DOHH2 (cell line): ENCODE results near the gene BLID.

Experiments
- CTCF ChIP-seq: fragments of 200-600 bp; sonication (generic); IDR thresholded peaks from one replicate; pipeline ENCODE4 v1.5.1; 2014; ENCODE audit warnings: antibody characterized with exemption, mild to moderate bottlenecking, low read depth, low read length; ENCODE audit not compliant: poor library complexity, severe bottlenecking
- EZH2phosphoT487 ChIP-seq: fragments of 200-600 bp; sonication (generic); IDR thresholded peaks from 2 replicates; pipeline ENCODE4 v1.6.1; 2017; ENCODE audit warnings: borderline replicate concordance, mild to moderate bottlenecking, antibody characterized with exemption, low read length, moderate library complexity, mixed read lengths

GRCh38 chr11:122071709-122072202, 44.3 kb downstream of the BLID start:
- TF ChIP-seq EZH2phosphoT487 (no peak), CTCF (no peak)
